H7 (cell line): ENCODE measurements around the gene KPNA4. TPM values are rescaled to one million over a fixed set of nuclear protein-coding genes. Genes with fewer than 3 reads are reported as not detected.
"Not testable (repeated sequence)": the region's sequence is repeated elsewhere in the genome, so short reads cannot be mapped to it uniquely, and the experiment has no call there.

ENCODE experiments used
- DNase-seq: peaks from one replicate; pipeline ENCODE4 v3.0.0; 2012
- H3K27me3 ChIP-seq: 2 replicates; pipeline ENCODE4 v1.6.0; 2011; ENCODE audit warnings: mild to moderate bottlenecking, low read length; ENCODE audit not compliant: control insufficient read depth, insufficient read depth
- H3K36me3 ChIP-seq: replicated peaks from 2 replicates; pipeline ENCODE4 v1.5.1; 2011; ENCODE audit warnings: low read length; ENCODE audit not compliant: control insufficient read depth, insufficient read depth
- H3K4me3 ChIP-seq: 2 replicates; pipeline ENCODE4 v1.5.1; 2011; ENCODE audit warnings: low read depth, mild to moderate bottlenecking, control low read depth, low read length, moderate library complexity; ENCODE audit not compliant: insufficient read depth
- total RNA-seq: library from RNA; depleted of rRNA; stranded (reverse); fragments of >200 nt; shearing (Covaris generic); gene quantifications from 2 replicates; pipeline ENCODE4 v1.2.3, GENCODE V29; 2014

Gene KPNA4
- total RNA-seq, 1 experiment from 2014 or later: 23.4 TPM

GRCh38 chr3:160557571-160557970 is 7.8 kb downstream of the KPNA4 start:
- Histone ChIP-seq H3K36me3 (no peaks in the 10 kb centered on the region), H3K4me3 (no peak overlapping the region), H3K27me3 (no peaks in the 10 kb centered on the region)
- DNase-seq: no peak

DNA sequence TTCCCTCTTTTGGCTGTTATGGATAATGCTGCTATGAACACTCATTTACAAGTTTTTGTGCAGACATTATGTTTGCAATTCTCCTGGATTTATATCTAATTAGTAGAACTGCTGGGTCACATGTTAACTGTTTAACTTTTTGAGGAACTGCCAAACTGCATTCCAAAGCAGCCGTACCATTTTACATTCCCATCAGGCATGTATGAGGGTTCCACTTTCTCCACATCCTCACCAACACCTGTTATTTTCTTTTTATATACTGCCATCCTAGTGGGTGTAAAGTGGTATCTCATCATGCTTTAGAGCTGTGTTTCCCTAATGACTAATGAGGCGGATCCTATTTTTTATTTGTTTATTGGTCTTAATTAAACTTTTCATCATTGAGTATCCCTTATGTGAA is 9.2 kb downstream of the KPNA4 start:
- no peak for DNase-seq
- Histone ChIP-seq H3K36me3 (no peaks in the 10 kb centered on the region), H3K27me3 (no peaks in the 10 kb centered on the region), H3K4me3 (no peak overlapping the region)

GRCh38 chr3:160554980-160555379 is 10.4 kb downstream of the KPNA4 start:
- Histone ChIP-seq H3K4me3 (no peak overlapping the region), H3K36me3 (no peaks in the 10 kb centered on the region), H3K27me3 (no peaks in the 10 kb centered on the region)
- DNase-seq: no peak

- Histone ChIP-seq H3K36me3 (no peaks in the 10 kb centered on the region), H3K4me3 (no peak overlapping the region), H3K27me3 (no peaks in the 10 kb centered on the region)
- no peak for DNase-seq
Measured at GRCh38 chr3:160553827-160554226, 11.5 kb downstream of the KPNA4 start.

- Histone ChIP-seq H3K4me3 (no peak overlapping the region), H3K36me3 (no peaks in the 10 kb centered on the region), H3K27me3 (no peaks in the 10 kb centered on the region)
- no peak for DNase-seq
Measured at GRCh38 chr3:160546727-160547126, 18.6 kb downstream of the KPNA4 start.

GRCh38 chr3:160545504-160545871 is 19.9 kb downstream of the KPNA4 start:
- no peak for DNase-seq
- Histone ChIP-seq H3K36me3 (no peaks in the 10 kb centered on the region), H3K4me3 (no peak overlapping the region), H3K27me3 (no peaks in the 10 kb centered on the region)

DNA sequence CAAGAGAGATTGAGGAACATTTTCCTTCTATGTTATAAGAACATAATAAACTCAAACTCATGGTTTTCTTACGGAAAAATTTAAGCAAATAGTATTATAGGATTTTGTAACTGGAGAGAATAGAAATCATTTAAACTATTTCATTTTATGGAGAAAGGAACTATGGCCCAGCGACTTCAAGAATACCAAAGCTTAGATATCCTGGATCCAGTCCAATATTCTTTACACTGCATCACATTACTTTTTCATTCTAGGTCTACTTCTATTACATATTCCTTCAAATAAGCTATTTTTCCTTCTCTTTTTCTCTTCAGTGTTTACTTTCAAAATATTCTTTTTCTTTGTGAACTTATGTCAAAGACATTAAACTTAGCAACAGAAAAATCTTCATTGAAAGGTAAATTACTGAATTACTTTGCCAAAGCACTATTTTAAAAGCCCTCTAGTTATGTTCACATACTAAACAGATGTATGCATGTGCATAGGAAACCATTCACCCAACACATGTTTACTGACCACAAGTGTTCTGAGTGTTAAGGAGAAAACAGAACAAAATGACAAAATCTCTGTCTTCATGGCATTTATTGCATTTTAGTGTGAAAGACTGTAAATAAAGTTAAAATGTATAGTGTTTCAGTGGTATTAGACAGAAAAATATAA is 20.4 kb downstream of the KPNA4 start:
- no peak overlapping the region for H3K4me3 ChIP-seq
- DNase-seq: no peak
- H3K36me3 ChIP-seq: no peaks in the 10 kb centered on the region
- no peaks in the 10 kb centered on the region for H3K27me3 ChIP-seq

DNA sequence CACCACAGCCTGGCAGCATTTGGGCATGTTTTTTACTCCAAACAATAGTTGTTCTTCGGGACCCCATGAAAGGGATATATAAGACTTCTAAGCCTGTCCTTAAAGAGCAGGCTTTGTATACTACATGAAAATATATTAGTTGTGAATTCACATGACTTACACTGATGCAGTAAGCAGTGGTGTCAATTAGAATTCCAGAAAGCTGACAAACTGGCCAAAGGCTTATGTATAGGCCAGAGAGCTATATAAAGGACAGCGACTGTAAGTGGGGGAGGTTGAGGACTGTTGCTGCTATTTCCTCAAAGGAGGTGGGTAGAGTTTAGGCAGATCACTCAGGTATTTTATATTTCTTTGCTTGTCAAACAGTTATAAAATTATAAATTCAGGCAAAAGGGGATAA is 24.8 kb downstream of the KPNA4 start:
- Histone ChIP-seq H3K4me3 (no peak overlapping the region), H3K36me3 (no peaks in the 10 kb centered on the region), H3K27me3 (no peaks in the 10 kb centered on the region)
- no peak for DNase-seq

DNA sequence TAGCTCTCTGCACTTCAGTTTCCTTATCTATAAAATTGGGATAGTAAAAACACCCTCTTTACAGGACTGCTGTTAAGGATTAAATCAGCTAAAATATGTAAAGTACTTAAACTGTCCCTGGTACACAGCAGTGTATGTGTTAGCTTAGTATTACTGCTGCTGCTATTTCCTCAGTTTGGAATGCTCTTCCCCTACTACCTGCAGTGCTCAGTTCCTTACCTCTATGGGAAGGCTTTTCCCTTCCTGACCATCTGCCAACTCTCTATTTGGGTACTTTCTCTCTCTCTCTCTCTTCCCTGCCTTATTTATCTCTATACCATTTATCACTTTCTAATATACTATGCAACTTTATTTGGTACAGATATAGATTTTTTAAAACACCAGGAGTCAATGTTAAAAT is 26.5 kb downstream of the KPNA4 start:
- DNase-seq: no peak

GRCh38 chr3:160537729-160538128 is 27.6 kb downstream of the KPNA4 start:
- no peaks in the 10 kb centered on the region for H3K27me3 ChIP-seq
- no peak overlapping the region for H3K4me3 ChIP-seq
- H3K36me3 ChIP-seq: peaks cover 2% of the 10 kb centered on the region; the same call in 1 of the 2 replicates
- no peak for DNase-seq

More for the DNA sequence above, 26.5 kb downstream of the KPNA4 start:
- H3K4me3 ChIP-seq: no peak overlapping the region
- no peaks in the 10 kb centered on the region; the same call in 1 of the 2 replicates for H3K36me3 ChIP-seq
- no peaks in the 10 kb centered on the region for H3K27me3 ChIP-seq

DNA sequence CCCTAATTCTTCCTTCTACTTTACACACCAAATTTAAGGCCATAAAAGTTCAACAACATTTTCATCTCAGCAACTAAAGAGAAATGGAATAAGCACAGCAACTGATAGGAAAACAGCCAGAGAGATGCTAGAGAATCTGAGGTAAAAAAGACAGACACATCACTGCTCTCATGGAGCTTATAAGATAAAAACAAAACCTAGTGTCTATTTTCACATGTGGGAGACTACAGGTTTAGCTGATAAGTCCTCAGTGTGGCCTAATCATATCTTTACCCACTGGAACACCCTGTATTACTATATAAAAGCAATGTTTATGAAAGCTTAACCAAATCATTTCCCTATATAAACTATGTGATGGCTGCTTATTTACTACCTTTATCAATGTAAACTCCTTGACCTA is 33.0 kb downstream of the KPNA4 start:
- H3K4me3 ChIP-seq: no peak overlapping the region
- no peak for DNase-seq
- no peaks in the 10 kb centered on the region for H3K27me3 ChIP-seq
- peaks cover 6% of the 10 kb centered on the region for H3K36me3 ChIP-seq

DNA sequence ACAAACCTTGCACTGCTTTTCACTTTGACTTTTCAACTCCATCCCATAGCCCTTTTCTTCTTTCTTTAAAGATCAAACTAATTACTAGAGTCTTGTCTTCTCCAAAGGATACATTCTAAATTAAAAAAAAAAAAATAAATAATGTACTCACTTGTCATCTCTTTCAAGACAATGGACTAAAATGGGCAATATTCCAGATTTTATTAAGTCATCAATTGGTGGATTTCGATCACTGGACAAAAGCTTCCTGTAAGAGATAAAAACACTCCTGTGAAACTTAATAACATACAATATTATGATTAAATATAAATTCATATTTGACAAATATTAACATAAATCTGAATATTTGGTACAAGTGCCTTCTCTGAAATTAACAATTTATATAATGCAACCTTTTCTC is 34.1 kb downstream of the KPNA4 start:
- Histone ChIP-seq H3K27me3 (no peaks in the 10 kb centered on the region), H3K36me3 (peaks cover 6% of the 10 kb centered on the region), H3K4me3 (no peak overlapping the region)
- no peak for DNase-seq

GRCh38 chr3:160516391-160516790 is 49.0 kb downstream of the KPNA4 start:
- not testable (repeated sequence) for H3K27me3 ChIP-seq, DNase-seq, H3K4me3 ChIP-seq, H3K36me3 ChIP-seq

DNA sequence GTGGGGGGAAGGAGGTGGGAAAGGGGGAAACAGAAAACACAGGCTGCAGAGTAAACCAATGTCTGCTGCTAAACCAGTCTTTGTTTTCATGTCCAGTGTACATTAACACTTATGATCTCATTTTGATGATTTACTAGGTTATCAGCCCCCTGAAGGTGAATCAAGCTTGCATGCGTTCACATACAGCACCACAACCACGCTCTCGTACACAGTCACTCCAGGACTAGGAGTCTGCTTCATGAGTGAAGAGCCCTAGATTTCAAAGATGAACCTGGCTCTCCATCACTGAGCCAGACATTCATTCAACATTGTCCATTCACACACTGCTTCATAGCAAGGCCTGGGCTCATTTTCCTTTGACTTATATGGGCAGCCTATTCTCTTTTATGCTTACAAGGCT is 64.0 kb downstream of the KPNA4 start:
- DNase-seq: no peak
- Histone ChIP-seq H3K36me3 (peaks cover 8% of the 10 kb centered on the region), H3K4me3 (no peak overlapping the region), H3K27me3 (no peaks in the 10 kb centered on the region)

DNA sequence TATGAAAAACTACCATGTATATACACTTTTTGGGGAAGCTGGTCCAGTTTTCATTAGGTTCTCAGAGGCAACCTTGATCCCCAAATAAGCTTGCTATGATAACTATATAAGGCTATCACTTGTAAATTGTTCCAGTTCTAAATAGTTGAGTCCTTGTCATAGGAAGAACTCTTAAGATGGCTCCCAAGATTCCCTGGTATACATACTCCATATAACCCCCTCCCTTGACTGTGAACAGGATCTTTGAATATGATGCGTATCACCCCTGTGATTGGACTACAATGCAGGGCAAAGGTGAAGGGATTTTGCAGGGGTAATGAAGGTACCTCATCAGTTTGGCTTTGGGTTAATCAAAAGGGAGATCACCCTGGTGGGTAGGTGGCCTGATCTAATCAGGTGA is 67.2 kb downstream of the KPNA4 start:
- Histone ChIP-seq H3K27me3 (no peaks in the 10 kb centered on the region), H3K36me3 (peaks cover 8% of the 10 kb centered on the region), H3K4me3 (no peak overlapping the region)
- DNase-seq: no peak

- H3K36me3 ChIP-seq: no peaks in the 10 kb centered on the region
- H3K4me3 ChIP-seq: no peak overlapping the region
- no peaks in the 10 kb centered on the region for H3K27me3 ChIP-seq
- DNase-seq: no peak
Measured at GRCh38 chr3:160490166-160490565, 75.2 kb downstream of the KPNA4 start.
